HCT116 (cell line): ENCODE results near the gene KCNN3.

Experiments
- CTCF ChIP-seq, 3 experiments: fragments of 200-600 bp in 1 of 3; sonication (generic) in 1 of 3; IDR thresholded peaks in 2 of 3; conservative IDR thresholded peaks in 1 of 3; 2 replicates each; pipeline ENCODE4 v1.5.1; 2012 to 2017; ENCODE audit warnings: low read depth in 2 of 3, low read length in 2 of 3, antibody characterized with exemption in 1 of 3, borderline replicate concordance in 1 of 3, control low read depth in 1 of 3, mild to moderate bottlenecking in 1 of 3, mixed read lengths in 1 of 3, mixed run types in 1 of 3, moderate library complexity in 1 of 3; ENCODE audit not compliant: insufficient read depth in 1 of 3
- EGR1 ChIP-seq: IDR thresholded peaks from 2 replicates; pipeline ENCODE4 v1.6.1; 2012; ENCODE audit warnings: low read depth
- EZH2 ChIP-seq: fragments of 200-600 bp; sonication (generic); IDR thresholded peaks from 2 replicates; pipeline ENCODE4 v1.6.1; 2017; ENCODE audit warnings: antibody characterized with exemption, mixed run types
- JUND ChIP-seq: IDR thresholded peaks from 2 replicates; pipeline ENCODE4 v1.6.1; 2012
- POLR2A ChIP-seq: IDR thresholded peaks from 2 replicates; pipeline ENCODE4 v1.7.0; 2011; ENCODE audit warnings: borderline replicate concordance; ENCODE audit not compliant: insufficient read depth, insufficient read length; ENCODE audit errors: extremely low read depth
- POLR2AphosphoS5 ChIP-seq: IDR thresholded peaks from 2 replicates; pipeline ENCODE4 v1.6.1; 2011; ENCODE audit warnings: mild to moderate bottlenecking, low read depth, low read length, moderate library complexity
- RAD21 ChIP-seq: IDR thresholded peaks from 2 replicates; pipeline ENCODE4 v1.6.1; 2012; ENCODE audit warnings: low read depth, mild to moderate bottlenecking
- REST ChIP-seq: IDR thresholded peaks from 2 replicates; pipeline ENCODE4 v1.6.1; 2012; ENCODE audit warnings: low read depth
- SP1 ChIP-seq: IDR thresholded peaks from 2 replicates; pipeline ENCODE4 v1.6.1; 2012; ENCODE audit warnings: low read depth
- TCF7L2 ChIP-seq: IDR thresholded peaks from 2 replicates; pipeline ENCODE4 v1.7.0; 2011; ENCODE audit warnings: borderline replicate concordance, inconsistent platforms; ENCODE audit not compliant: insufficient read depth, insufficient read length; ENCODE audit errors: extremely low read depth
- ZNF274 ChIP-seq: fragments of 200-500 bp; sonication (Bioruptor generic); IDR thresholded peaks from 2 replicates; pipeline ENCODE4 v1.6.1; 2014; ENCODE audit warnings: mild to moderate bottlenecking, low read depth, low read length, inconsistent platforms

GRCh38 chr1:154759196-154759595 is 110.9 kb downstream of the KCNN3 start:
- TF ChIP-seq CTCF (IDR thresholded peaks at IDR 0.05 in 2 of 3, conservative IDR thresholded peaks at IDR 0.05 in 1 of 3; ENCODE audit: borderline replicate concordance in 1 of 3, insufficient read depth in 1 of 3, low read depth in 2 of 3, low read length in 2 of 3) (no peak), POLR2AphosphoS5 (no peak), SP1 (no peak), POLR2A (no peak), EGR1 (no peak), TCF7L2 (no peak), RAD21 (no peak), REST (no peak), EZH2 (no peak), ZNF274 (no peak), JUND (no peak)
